Choroid plexus epithelial cell (primary cell): ENCODE data around the gene PIM3.

Source experiments
- DNase-seq: peaks from one replicate; pipeline ENCODE4 v3.0.0-alpha.2; 2010; ENCODE audit warnings: low read depth
- H3K4me3 ChIP-seq: 2 replicates; pipeline ENCODE4 v1.5.1; 2011; ENCODE audit warnings: low read depth, mild to moderate bottlenecking, control low read depth, low read length, moderate library complexity
- CTCF ChIP-seq: conservative IDR thresholded peaks from 2 replicates; pipeline ENCODE4 v1.5.1; 2011; ENCODE audit warnings: low read depth, mild to moderate bottlenecking, control low read depth, inconsistent platforms, low read length, moderate library complexity

The PIM3 gene

GRCh38 chr22:49934160-49934890 is 26.2 kb upstream of the PIM3 start:
- H3K4me3 ChIP-seq: no peak overlapping the region
- no peak for TF ChIP-seq CTCF
- peak; percentile 9 for DNase-seq

GRCh38 chr22:49934891-49935557 is 25.5 kb upstream of the PIM3 start:
- H3K4me3 ChIP-seq: peak overlapping the region; percentile 20
- TF ChIP-seq CTCF: no peak
- DNase-seq: peak; percentile 45

GRCh38 chr22:49935561-49935960 is 25.0 kb upstream of the PIM3 start:
- DNase-seq: no peak
- no peak for TF ChIP-seq CTCF

GRCh38 chr22:49936018-49936972 is 24.3 kb upstream of the PIM3 start:
- peak overlapping the region; percentile 26 for H3K4me3 ChIP-seq
- DNase-seq: peak; percentile 74
- TF ChIP-seq CTCF: no peak

More at GRCh38 chr22:49935561-49935960, 25.0 kb upstream of the PIM3 start:
- peak overlapping the region; percentile 20 for H3K4me3 ChIP-seq

- DNase-seq: no peak
- no peak for TF ChIP-seq CTCF
- H3K4me3 ChIP-seq: no peak overlapping the region
Observed at GRCh38 chr22:49936973-49937757, 23.4 kb upstream of the PIM3 start.
